GM21390 (cell line): Measurements from ENCODE around the gene TRAF3IP3.

ENCODE experiments used
- ATAC-seq: cut with Tn5 transposase; IDR thresholded peaks from one replicate; pipeline ENCODE4 v1.9.1; 2021; ENCODE audit not compliant: unreplicated experiment

Gene TRAF3IP3

GRCh38 chr1:209737118-209737505 lies 18.7 kb upstream of the TRAF3IP3 start:
- ATAC-seq, result no peak

GRCh38 chr1:209738270-209738669 lies 17.6 kb upstream of the TRAF3IP3 start:
- no peak for ATAC-seq

GRCh38 chr1:209741193-209741592 lies 14.7 kb upstream of the TRAF3IP3 start:
- no peak for ATAC-seq

GRCh38 chr1:209741889-209742288 lies 14.0 kb upstream of the TRAF3IP3 start:
- ATAC-seq, result no peak

GRCh38 chr1:209742409-209743144 lies 13.3 kb upstream of the TRAF3IP3 start:
- ATAC-seq, result no peak

GRCh38 chr1:209743145-209743482 lies 12.7 kb upstream of the TRAF3IP3 start:
- ATAC-seq, result no peak

- no peak for ATAC-seq
Observed at GRCh38 chr1:209746451-209747165, 9.2 kb upstream of the TRAF3IP3 start.

- peak; percentile 65 for ATAC-seq
Observed at GRCh38 chr1:209747580-209748262, 8.1 kb upstream of the TRAF3IP3 start.

- ATAC-seq, result no peak
Observed at GRCh38 chr1:209748620-209749019, 7.2 kb upstream of the TRAF3IP3 start.

- ATAC-seq, result no peak
Observed at GRCh38 chr1:209749205-209749604, 6.6 kb upstream of the TRAF3IP3 start.

- no peak for ATAC-seq
Observed at GRCh38 chr1:209749670-209750323, 6.1 kb upstream of the TRAF3IP3 start.

- ATAC-seq, result peak; percentile 48
Observed at GRCh38 chr1:209751627-209752231, 4.1 kb upstream of the TRAF3IP3 start.

GRCh38 chr1:209752890-209753289 lies 3.0 kb upstream of the TRAF3IP3 start:
- no peak for ATAC-seq

- ATAC-seq, result no peak
Observed at GRCh38 chr1:209755256-209755655, 597 bp upstream of the TRAF3IP3 start.

- ATAC-seq, result peak; percentile 40
Observed at GRCh38 chr1:209756615-209757445, 977 bp downstream of the TRAF3IP3 start.

GRCh38 chr1:209758400-209758799 lies 2.5 kb downstream of the TRAF3IP3 start:
- no peak for ATAC-seq

- no peak for ATAC-seq
Observed at GRCh38 chr1:209759829-209760359, 4.0 kb downstream of the TRAF3IP3 start.

- ATAC-seq, result no peak
Observed at GRCh38 chr1:209761011-209761635, 5.3 kb downstream of the TRAF3IP3 start.

- no peak for ATAC-seq
Observed at GRCh38 chr1:209766051-209766450, 10.2 kb downstream of the TRAF3IP3 start.

GRCh38 chr1:209767096-209767495 lies 11.2 kb downstream of the TRAF3IP3 start:
- no peak for ATAC-seq
